ENCODE results near the gene KIF26B.

Gene KIF26B

GRCh38 chr1:245673881-245674414 is 519.2 kb downstream of the KIF26B start:
- Histone ChIP-seq H3K4me3 (ENCODE audit: low read length) (no peak overlapping the region), H3K4me1 (ENCODE audit: low read length) (peaks cover 28% of the 10 kb centered on the region), H3K27ac (ENCODE audit: low read length) (0 out of 2 replicates have a peak overlapping the region, but pooled peaks have one; percentile 13), H3K36me3 (replicated peaks; ENCODE audit: low read depth, low read length) (peaks cover 8% of the 10 kb centered on the region), H3K9ac (ENCODE audit: low read length) (no peak overlapping the region), H4K20me1 (ENCODE audit: insufficient read depth, low read length) (no peaks in the 10 kb centered on the region), H3K79me2 (ENCODE audit: low read length) (no peaks in the 10 kb centered on the region), H2AFZ (ENCODE audit: low read depth, low read length) (no peak overlapping the region), H3K9me3 (ENCODE audit: insufficient read depth, low read length) (no peaks in the 10 kb centered on the region), H3K27me3 (ENCODE audit: low read depth, low read length) (no peaks in the 10 kb centered on the region), H3K4me2 (ENCODE audit: low read length) (peak overlapping the region; percentile 31)
- TF ChIP-seq EZH2phosphoT487 (IDR thresholded peaks at IDR 0.05; ENCODE audit: low read depth) (no peak), CTCF (IDR thresholded peaks at IDR 0.05; ENCODE audit: low read depth, low read length) (no peak)

GRCh38 chr1:245677461-245678240 is 522.9 kb downstream of the KIF26B start:
- Histone ChIP-seq H3K4me2 (ENCODE audit: low read length) (no peak overlapping the region), H3K36me3 (replicated peaks; ENCODE audit: low read depth, low read length) (peaks cover 3% of the 10 kb centered on the region), H4K20me1 (ENCODE audit: insufficient read depth, low read length) (no peaks in the 10 kb centered on the region), H3K4me1 (ENCODE audit: low read length) (peaks cover 39% of the 10 kb centered on the region), H3K27ac (ENCODE audit: low read length) (no peak overlapping the region), H3K27me3 (ENCODE audit: low read depth, low read length) (no peaks in the 10 kb centered on the region), H2AFZ (ENCODE audit: low read depth, low read length) (no peak overlapping the region), H3K9ac (ENCODE audit: low read length) (no peak overlapping the region), H3K9me3 (ENCODE audit: insufficient read depth, low read length) (no peaks in the 10 kb centered on the region), H3K79me2 (ENCODE audit: low read length) (no peaks in the 10 kb centered on the region), H3K4me3 (ENCODE audit: low read length) (no peak overlapping the region)
- TF ChIP-seq CTCF (IDR thresholded peaks at IDR 0.05; ENCODE audit: low read depth, low read length), result no peak; the same call in 1 of the 2 replicates
- TF ChIP-seq EZH2phosphoT487 (IDR thresholded peaks at IDR 0.05; ENCODE audit: low read depth), result no peak

GRCh38 chr1:245678860-245679411 is 524.2 kb downstream of the KIF26B start:
- Histone ChIP-seq H3K27me3 (ENCODE audit: low read depth, low read length) (no peaks in the 10 kb centered on the region), H3K9me3 (ENCODE audit: insufficient read depth, low read length) (no peaks in the 10 kb centered on the region), H4K20me1 (ENCODE audit: insufficient read depth, low read length) (no peaks in the 10 kb centered on the region), H3K9ac (ENCODE audit: low read length) (no peak overlapping the region), H3K27ac (ENCODE audit: low read length) (no peak overlapping the region), H3K36me3 (replicated peaks; ENCODE audit: low read depth, low read length) (peaks cover 3% of the 10 kb centered on the region), H3K4me1 (ENCODE audit: low read length) (peaks cover 31% of the 10 kb centered on the region), H3K79me2 (ENCODE audit: low read length) (no peaks in the 10 kb centered on the region), H3K4me2 (ENCODE audit: low read length) (no peak overlapping the region), H3K4me3 (ENCODE audit: low read length) (no peak overlapping the region), H2AFZ (ENCODE audit: low read depth, low read length) (no peak overlapping the region)
- TF ChIP-seq CTCF (IDR thresholded peaks at IDR 0.05; ENCODE audit: low read depth, low read length) (no peak), EZH2phosphoT487 (IDR thresholded peaks at IDR 0.05; ENCODE audit: low read depth) (no peak)

Measured in OCI-LY3 (cell line).